ENCODE data around the gene DHRS3. TPM values are rescaled to one million over a fixed set of nuclear protein-coding genes. Genes with fewer than 3 reads are reported as not detected.
A peak's percentile ranks its signal among the peaks of the same experiment; 100 is the strongest.
"Not testable (repeated sequence)": the region's sequence is repeated elsewhere in the genome, so short reads cannot be mapped to it uniquely, and the experiment has no call there.

The DHRS3 gene
- total and polyA plus RNA-seq, 2 donors = 62.1 to 83.2 TPM

DNA sequence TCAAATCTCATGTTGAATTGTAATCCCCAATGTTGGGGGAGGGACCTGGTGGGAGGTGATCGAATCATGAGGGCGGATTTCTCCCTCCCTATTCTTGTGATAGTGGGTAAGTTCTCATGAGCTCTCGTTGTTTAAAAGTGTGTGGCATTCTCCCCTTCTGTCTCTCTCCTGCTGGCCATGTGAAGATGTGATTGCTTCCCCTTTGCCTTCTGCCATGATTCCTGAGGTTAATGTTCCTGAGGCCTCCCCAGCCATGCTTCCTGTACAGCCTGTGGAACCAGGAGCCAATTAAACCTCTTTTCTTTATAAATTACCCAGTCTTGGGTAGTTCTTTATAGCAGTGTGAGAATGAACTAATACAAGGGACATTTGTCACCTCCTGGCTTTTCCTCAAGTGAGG is 53.8 kb downstream of the DHRS3 start:
- not testable (repeated sequence) for H3K4me3 ChIP-seq (ENCODE audit: low read depth, low read length); H3K4me1 ChIP-seq (ENCODE audit: insufficient read depth); H3K27ac ChIP-seq (ENCODE audit: low read depth); DNase-seq (ENCODE audit: extremely low spot score); H3K36me3 ChIP-seq (ENCODE audit: insufficient read depth)
- WGBS = 91% methylated on average over 3 of the region's 3 CpGs

DNA sequence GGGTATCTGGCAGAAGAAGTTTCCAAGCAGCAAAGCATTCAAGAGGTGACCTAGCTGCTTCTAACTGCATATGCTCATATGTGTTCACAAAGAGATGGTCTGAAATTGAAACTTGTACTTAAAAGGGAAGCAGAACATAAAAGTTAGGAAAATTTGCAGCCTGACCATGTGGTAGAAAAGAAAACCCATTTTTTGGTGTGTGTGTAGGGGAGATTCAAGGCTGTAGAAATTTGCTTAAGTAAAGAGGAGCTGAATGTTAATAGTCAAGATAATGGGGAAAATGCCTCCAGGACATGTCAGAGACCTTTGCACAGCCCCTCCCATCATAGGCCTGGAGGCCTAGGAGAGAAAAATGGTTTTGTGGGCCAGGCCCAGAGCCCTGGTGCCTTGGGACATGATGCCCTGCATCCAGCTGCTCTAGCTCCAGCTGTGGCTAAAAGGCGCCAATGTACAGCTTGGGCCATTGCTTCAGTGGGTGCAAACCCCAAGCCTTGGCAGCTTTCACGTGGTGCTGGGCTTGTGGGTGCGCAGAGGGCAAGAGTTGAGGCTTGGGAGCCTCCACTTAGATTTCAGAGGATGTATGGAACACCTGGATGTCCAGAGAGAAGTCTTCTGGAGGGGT is 54.9 kb downstream of the DHRS3 start:
- H3K27ac ChIP-seq (ENCODE audit: low read depth) = no peak overlapping the region
- H3K36me3 ChIP-seq (ENCODE audit: insufficient read depth) = no peaks in the 10 kb centered on the region
- WGBS = 77% methylated on average over 3 of the region's 3 CpGs
- no peak overlapping the region for H3K4me3 ChIP-seq (ENCODE audit: low read depth, low read length)
- no peaks in the 10 kb centered on the region for H3K4me1 ChIP-seq (ENCODE audit: insufficient read depth)
- DNase-seq (ENCODE audit: extremely low spot score) = no peak

DNA sequence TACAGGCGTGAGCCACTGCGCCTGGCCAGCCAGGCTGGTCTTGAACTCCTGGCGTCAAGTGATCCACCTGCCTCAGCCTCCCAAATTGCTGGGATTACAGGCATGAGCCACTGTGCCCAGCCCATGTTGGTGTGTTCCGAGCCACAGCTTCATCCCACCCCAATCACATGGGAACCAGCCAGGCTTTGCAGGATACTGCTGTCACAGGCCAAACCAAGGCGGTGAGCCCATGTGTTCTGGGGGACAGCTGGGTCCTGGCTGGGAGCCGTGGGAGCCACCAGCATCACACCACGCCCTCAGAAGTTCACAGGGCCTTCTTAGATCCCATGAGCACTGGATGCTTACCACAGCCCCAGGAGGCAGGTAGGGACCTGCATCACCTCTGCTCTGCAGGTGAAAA is 56.9 kb downstream of the DHRS3 start:
- Histone ChIP-seq H3K36me3 (ENCODE audit: insufficient read depth) (no peaks in the 10 kb centered on the region), H3K4me1 (ENCODE audit: insufficient read depth) (no peaks in the 10 kb centered on the region), H3K4me3 (ENCODE audit: low read depth, low read length) (no peak overlapping the region), H3K27ac (ENCODE audit: low read depth) (no peak overlapping the region)
- DNase-seq (ENCODE audit: extremely low spot score) = no peak
- WGBS = 93% methylated on average over 7 of the region's 7 CpGs

DNA sequence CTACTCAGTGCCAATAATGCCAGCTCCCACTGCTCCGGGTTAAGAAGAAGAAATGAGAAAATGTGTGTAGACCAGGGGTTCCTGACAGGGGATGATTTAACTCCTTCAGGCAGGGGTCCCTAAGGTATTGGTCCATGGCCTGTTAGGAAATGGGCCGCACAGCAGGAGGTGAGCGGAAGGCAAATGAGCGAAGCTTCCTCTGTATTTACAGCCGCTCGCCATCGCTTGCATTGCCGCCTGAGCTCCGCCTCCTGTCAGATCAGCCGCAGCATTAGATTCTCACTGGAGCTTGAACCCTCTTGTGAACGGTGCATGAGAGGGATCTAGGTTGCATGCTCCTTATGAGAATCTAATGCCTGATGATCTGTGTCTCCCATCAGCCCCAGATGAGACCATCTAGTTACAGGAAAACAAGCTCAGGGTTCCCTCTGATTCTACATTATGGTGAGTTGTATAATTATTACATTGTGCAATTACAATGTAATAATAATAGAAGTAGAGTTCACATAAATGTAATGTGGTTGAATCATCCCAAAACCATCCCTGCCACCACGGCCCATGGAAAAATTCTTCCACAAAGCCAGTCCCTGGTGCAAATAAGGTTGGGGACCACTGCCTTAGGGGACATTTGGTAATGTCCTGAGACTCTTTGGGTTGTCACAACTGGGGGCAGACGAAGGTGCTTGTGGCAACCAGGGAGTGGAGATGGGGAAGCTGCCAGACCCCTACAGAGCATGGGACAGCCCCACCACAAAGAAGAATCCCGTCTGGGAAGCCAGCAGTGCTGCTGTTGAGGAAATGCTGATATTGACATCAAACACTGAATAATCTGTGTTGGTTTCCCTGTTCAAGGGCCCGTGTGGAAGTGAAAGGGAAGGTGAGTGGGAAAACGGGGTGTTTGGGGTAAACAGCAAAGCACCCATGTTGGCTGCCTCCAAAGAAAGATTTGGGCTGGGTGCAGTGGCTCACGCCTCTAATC is 60.8 kb downstream of the DHRS3 start:
- Histone ChIP-seq H3K36me3 (ENCODE audit: insufficient read depth) (no peaks in the 10 kb centered on the region), H3K4me1 (ENCODE audit: insufficient read depth) (no peaks in the 10 kb centered on the region), H3K27ac (ENCODE audit: low read depth) (peak overlapping the region; percentile 4), H3K4me3 (ENCODE audit: low read depth, low read length) (no peak overlapping the region)
- WGBS = 82% methylated on average over 17 of the region's 17 CpGs
- DNase-seq (ENCODE audit: extremely low spot score) = no peak

DNA sequence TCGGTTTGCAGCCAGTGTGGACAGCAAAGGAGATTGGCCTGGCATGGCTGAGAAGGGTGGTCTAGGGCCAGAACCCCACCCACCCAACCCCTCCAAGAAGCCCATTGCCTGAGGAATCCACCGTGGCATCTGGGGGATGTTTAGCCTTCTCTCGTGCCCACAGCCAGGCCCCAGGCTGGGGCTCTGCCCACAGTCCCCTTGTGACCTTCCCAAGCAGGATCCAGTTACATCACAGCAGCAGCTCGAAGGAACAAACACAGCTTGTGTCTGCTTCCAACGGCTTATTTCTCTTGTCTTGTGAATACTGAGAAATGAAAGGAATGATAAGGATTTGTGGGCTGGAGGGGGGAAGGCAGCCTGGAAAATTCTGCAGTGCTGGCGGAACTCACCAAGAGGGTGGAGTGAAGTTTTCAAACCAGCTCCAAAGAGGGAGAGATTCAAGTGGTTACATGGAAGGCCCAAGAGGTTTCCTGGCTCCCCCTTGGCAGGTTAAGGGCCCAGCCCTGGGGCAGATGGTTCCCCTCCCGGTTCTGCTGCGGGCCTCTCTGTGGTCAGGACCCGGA is 61.6 kb downstream of the DHRS3 start:
- no peaks in the 10 kb centered on the region for H3K36me3 ChIP-seq (ENCODE audit: insufficient read depth)
- H3K27ac ChIP-seq (ENCODE audit: low read depth) = peak overlapping the region; percentile 13
- DNase-seq (ENCODE audit: extremely low spot score) = peak; percentile 63
- 17% methylated on average over 9 of the region's 9 CpGs for WGBS
- no peak overlapping the region for H3K4me3 ChIP-seq (ENCODE audit: low read depth, low read length)
- no peaks in the 10 kb centered on the region for H3K4me1 ChIP-seq (ENCODE audit: insufficient read depth)

DNA sequence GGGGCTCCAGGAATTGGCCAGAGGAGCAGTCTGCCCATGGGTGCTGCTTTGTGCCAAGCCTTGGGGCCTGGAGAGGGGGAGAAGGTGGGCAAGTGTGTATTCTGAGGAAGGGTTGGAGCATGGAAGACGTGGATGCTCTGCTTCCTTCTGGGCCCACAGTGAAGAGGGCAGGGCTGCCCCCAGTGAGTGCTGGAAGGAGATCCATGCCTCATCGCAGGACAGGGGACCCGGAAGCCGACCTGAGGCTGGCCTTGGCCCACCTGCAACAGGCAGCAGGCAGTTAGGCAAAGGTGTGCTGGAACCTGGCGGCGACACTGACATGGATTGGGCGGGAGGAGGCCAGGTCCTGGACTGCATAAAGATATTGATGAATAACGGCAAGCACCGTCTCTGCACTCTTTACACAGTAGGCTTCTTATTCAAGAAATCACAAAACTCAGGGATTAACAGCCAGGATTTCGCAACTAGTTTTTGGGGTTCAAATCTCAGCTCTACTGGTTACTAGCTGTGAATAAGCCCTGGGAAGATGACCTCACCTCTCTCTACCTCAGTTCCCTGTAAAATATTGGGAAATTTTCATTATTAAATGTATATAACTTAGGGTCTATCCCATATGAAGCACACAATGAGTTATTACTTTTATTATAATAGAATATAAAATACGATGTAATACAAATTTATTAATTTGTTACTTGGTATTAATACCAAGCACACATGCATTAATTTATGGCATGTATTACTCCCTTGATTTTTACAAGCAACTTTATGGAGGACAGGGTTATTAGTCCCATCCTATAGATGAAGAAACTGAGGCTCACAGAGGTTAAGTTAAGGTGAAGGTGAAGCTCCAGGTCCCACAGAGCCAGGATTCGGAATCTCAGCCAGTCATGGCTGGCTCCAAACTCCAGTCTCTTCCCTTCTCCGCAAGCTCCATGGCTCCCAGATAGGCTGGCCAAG is 62.3 kb downstream of the DHRS3 start:
- no peaks in the 10 kb centered on the region for H3K4me1 ChIP-seq (ENCODE audit: insufficient read depth)
- peak overlapping the region; percentile 13 for H3K27ac ChIP-seq (ENCODE audit: low read depth)
- no peak overlapping the region for H3K4me3 ChIP-seq (ENCODE audit: low read depth, low read length)
- no peaks in the 10 kb centered on the region for H3K36me3 ChIP-seq (ENCODE audit: insufficient read depth)
- no peak for DNase-seq (ENCODE audit: extremely low spot score)
- 86% methylated on average over 13 of the region's 13 CpGs for WGBS

DNA sequence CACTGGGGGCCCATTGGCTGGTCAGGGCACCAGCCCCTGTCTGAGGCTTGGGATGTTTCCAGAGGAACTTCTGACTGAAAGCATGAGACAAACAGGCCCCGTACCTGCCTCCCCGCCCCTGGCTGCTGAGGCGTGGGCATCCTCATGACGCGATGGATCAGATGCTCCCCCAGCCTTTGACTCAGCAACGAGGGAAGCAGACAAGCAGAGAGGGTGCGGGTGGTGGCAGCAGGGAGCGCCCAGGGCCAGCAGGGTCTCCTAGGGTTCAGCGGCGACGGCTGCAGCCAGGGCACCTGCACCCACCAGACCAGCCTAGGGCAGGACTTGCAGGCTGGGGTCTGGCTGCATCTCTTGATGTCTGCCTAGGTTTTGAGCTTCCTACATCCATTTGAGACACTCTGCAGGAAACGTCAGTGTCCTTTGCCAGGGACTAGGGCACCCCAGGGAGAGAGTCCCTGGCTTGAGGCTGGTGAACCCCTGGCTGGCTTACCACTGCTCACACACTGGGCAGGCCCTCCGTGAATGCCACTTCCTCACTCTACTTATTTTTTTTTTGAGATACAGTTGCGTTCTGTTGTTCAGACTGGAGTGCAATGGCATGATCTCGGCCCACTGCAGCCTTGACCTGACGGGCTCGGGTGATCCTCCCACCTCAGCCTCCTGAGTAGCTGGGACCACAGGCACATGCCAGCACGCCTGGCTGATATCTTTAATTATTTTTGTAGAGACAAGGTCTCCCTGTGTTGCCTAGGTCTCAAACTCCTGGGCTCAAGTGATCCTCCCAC is 63.3 kb downstream of the DHRS3 start:
- H3K36me3 ChIP-seq (ENCODE audit: insufficient read depth) = no peaks in the 10 kb centered on the region
- H3K4me1 ChIP-seq (ENCODE audit: insufficient read depth) = no peaks in the 10 kb centered on the region
- 93% methylated on average over 18 of the region's 18 CpGs for WGBS
- no peak for DNase-seq (ENCODE audit: extremely low spot score)
- no peak overlapping the region for H3K27ac ChIP-seq (ENCODE audit: low read depth)
- H3K4me3 ChIP-seq (ENCODE audit: low read depth, low read length) = no peak overlapping the region

DNA sequence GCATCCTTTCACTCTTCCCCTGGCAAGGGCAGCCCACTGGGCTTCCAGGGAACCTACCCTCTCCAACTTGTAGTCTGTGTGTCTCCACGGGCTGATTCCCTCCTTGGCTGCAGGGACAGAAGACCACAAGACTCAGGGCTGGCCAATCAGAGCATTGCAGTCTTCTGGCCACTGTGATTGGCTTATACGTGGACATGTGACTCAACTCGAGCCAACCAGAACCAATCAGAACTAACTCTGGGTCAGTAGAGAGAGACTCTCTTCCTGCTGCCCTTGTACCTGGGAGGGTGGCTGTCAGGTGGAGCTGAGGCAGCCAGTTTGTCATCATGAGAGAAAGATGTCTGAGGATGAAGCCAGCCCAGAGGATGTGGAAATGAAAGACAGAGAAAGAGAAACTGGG is 64.0 kb downstream of the DHRS3 start:
- no peak for DNase-seq (ENCODE audit: extremely low spot score)
- Histone ChIP-seq H3K4me1 (ENCODE audit: insufficient read depth) (no peaks in the 10 kb centered on the region), H3K27ac (ENCODE audit: low read depth) (no peak overlapping the region), H3K4me3 (ENCODE audit: low read depth, low read length) (no peak overlapping the region), H3K36me3 (ENCODE audit: insufficient read depth) (no peaks in the 10 kb centered on the region)
- 90% methylated on average over 3 of the region's 3 CpGs for WGBS

DNA sequence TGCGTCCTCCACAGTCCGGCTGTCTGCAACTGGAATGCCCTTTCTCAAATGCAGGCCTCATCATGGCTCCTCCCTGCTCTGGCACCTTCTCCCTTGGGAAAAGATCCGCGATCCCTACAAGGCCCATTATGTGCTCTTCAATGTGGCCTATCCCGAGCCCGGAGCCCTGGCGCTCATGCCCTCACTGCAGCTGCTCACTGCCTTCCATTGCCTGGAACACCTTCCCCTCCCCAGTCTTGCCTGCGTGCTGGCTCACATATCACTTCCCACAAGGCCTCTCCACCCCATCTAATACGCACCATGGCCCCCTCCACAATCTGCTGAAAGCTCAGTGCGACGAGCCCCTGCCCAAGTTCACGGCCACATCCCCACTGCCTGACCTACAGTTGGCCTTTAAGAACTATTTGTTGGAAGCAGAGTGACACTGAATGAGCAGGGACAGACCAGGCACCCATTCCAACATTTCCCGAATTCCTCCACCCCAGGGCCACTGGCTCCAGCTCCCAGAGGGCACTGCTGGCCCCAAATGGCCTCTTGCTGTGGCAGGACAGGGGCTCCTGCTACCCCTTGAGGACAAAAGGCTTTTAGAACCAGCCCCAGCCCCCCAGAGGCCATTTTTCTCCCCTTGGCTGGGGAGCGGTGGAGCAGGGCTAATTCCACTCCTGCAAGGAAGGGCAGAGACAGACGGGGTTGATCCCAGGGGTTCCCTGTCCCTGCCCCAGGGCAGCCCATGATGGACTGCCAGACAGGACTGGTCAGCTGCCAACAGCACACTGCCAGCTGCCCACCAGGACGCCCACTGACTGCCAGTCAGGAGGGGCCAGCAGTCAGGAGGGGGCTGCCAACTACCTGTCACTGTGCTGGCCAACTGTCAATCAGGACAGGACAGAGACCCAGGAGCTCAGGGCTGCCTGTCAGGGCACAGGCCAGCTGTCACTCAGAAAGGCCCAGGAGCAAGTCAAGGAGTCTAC is 64.8 kb downstream of the DHRS3 start:
- 75% methylated on average over 16 of the region's 16 CpGs for WGBS
- Histone ChIP-seq H3K4me1 (ENCODE audit: insufficient read depth) (no peaks in the 10 kb centered on the region), H3K27ac (ENCODE audit: low read depth) (no peak overlapping the region), H3K4me3 (ENCODE audit: low read depth, low read length) (no peak overlapping the region), H3K36me3 (ENCODE audit: insufficient read depth) (no peaks in the 10 kb centered on the region)
- DNase-seq (ENCODE audit: extremely low spot score) = no peak

DNA sequence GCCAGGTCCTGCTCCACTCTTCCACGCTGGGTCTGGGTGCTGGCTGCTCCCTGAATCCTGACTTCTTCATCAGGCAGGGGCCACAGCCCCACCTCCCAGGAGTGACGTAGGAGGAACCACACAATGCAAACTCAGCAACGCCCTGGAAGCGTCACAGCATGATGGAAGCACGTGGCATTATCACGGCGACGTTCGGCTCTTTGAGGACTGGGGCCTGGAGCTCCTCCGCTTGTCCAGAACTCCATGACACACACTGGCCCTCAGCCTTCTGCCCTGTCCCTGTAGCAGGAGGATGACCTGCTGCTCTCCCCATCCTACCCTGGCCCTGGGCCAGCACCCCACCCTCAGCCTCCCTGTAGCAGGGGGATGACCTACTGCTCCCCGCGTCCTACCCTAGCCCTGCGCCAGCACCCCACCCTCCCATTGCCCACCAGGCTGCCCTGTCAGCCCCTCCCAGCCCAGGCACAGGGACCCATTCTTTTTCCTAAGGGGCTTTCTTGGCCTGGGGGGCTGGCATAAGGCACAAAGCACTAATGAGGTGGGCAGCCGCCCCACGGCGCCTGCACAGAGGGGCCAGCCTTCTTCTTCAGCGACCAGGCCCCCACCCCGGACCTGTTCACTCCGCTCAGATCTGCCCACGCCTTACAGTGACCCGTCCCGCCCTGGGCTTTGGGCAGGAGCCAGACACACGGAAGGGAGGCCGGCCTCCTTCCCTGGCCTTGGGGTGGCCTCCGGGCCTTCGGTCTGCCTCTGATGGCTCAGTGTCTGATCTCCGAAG is 65.7 kb downstream of the DHRS3 start:
- no peaks in the 10 kb centered on the region for H3K36me3 ChIP-seq (ENCODE audit: insufficient read depth)
- DNase-seq (ENCODE audit: extremely low spot score) = no peak
- no peak overlapping the region for H3K4me3 ChIP-seq (ENCODE audit: low read depth, low read length)
- H3K27ac ChIP-seq (ENCODE audit: low read depth) = no peak overlapping the region
- H3K4me1 ChIP-seq (ENCODE audit: insufficient read depth) = no peaks in the 10 kb centered on the region
- WGBS = 89% methylated on average over 27 of the region's 27 CpGs

DNA sequence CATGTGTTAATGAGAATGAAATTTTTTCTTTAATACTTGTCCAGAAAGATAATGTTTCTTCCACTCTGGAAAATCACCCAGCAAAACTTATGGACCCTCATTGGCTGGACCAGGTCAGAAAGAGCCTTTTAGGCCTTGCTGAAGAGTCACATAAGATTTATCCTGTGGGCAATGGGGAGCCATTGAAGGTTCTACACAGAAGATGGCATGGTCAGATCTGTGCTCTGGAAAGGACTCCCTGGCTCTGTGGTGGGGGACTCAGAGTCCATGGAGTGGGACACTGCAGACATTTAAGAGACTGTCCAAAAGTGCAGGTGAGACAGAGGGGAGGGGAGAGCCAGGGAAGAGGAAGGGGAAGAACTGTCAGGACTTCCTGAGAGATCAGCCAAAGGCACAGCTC is 66.4 kb downstream of the DHRS3 start:
- Histone ChIP-seq H3K4me1 (ENCODE audit: insufficient read depth) (no peaks in the 10 kb centered on the region), H3K27ac (ENCODE audit: low read depth) (no peak overlapping the region), H3K36me3 (ENCODE audit: insufficient read depth) (no peaks in the 10 kb centered on the region), H3K4me3 (ENCODE audit: low read depth, low read length) (no peak overlapping the region)
- no peak for DNase-seq (ENCODE audit: extremely low spot score)
